Measurements from ENCODE around the gene SLC40A1.

- TF ChIP-seq GABPA (IDR thresholded peaks at IDR 0.05; ENCODE audit: borderline replicate concordance, insufficient read depth, low read length) = no peak
- TF ChIP-seq CTCF (IDR thresholded peaks at IDR 0.05; ENCODE audit: control extremely low read depth in 1 of 3, insufficient read depth in 1 of 3, low read depth in 1 of 3, low read length in 3 of 3) = no peak
- TF ChIP-seq, protein P1, sequence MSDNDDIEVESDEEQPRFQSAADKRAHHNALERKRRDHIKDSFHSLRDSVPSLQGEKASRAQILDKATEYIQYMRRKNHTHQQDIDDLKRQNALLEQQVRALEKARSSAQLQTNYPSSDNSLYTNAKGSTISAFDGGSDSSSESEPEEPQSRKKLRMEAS (IDR thresholded peaks at IDR 0.05) = no peak
- TF ChIP-seq EZH2 (IDR thresholded peaks at IDR 0.05; ENCODE audit: low read depth, low read length, severe bottlenecking) = no peak
- no peak for TF ChIP-seq ASH2L (IDR thresholded peaks at IDR 0.05; ENCODE audit: low read length)
- TF ChIP-seq POLR2A (IDR thresholded peaks at IDR 0.05; ENCODE audit: control extremely low read depth in 1 of 2, low read depth in 2 of 2, low read length in 2 of 2) = no peak
- no peak for TF ChIP-seq POLR2AphosphoS5 (IDR thresholded peaks at IDR 0.05; ENCODE audit: low read depth, low read length)
These were observed 21.6 kb upstream of the SLC40A1 start for GRCh38 chr2:189602233-189602632.

Measured in H1 (cell line).